Hepatocyte (in vitro differentiated cells): Measurements from ENCODE around the gene PAWR.

Source experiments
- CTCF ChIP-seq: fragments of 200-600 bp; sonication (generic); IDR thresholded peaks from 2 replicates; pipeline ENCODE4 v1.5.1; 2016; ENCODE audit warnings: antibody characterized with exemption, mild to moderate bottlenecking; ENCODE audit not compliant: poor library complexity
- EZH2 ChIP-seq: fragments of 200-600 bp; sonication (generic); IDR thresholded peaks from 2 replicates; pipeline ENCODE4 v1.6.1; 2016; ENCODE audit warnings: antibody characterized with exemption, mild to moderate bottlenecking, borderline replicate concordance

GRCh38 chr12:79553863-79554574 is 136.7 kb downstream of the PAWR start:
- no peak for TF ChIP-seq EZH2
- TF ChIP-seq CTCF: no peak
